ENCODE results near the gene ATXN7L1. TPM values are rescaled to one million over a fixed set of nuclear protein-coding genes. Genes with fewer than 3 reads are reported as not detected.

Gene ATXN7L1
- total RNA-seq, 1 donor from 2014 or later: 3.5 TPM

GRCh38 chr7:105751054-105751453, 125.3 kb downstream of the ATXN7L1 start:
- no peak for DNase-seq (ENCODE audit: low read depth in 2 of 2)

- no peak for DNase-seq (ENCODE audit: low read depth in 2 of 2)
Measured at GRCh38 chr7:105748701-105749100, 127.7 kb downstream of the ATXN7L1 start.

DNA sequence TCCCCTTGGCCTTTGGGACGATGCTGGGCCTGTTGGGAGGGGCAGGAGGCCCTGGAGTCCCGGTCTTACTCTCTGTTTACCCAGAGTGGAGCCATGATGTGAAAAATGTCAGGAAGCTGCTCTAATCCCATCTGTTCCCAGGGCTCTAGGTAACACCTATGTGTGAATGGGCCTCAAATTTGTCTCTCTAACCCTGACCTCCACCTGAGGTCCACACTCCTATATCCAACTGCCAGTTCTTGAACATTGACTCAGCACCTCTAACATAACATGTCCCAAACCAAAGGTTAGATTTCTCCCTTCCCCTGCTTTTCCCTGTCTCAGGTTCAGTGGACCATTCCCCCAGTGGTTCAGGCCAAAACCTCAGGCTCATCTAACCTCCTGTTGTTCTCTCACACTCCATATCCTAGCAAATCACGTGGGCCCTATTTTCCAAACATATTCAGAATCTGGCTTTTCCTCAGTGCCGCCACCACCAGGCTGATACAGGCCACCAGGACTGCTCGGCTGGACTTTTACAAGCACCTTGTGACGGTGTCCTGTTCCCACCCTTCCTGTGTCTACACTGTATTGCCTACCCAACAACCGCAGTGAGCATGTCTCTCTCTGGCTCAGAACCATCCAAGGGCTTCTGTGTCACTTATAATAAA, 130.6 kb downstream of the ATXN7L1 start:
- DNase-seq (ENCODE audit: low read depth in 2 of 2): no peak

- no peak for DNase-seq (ENCODE audit: low read depth in 2 of 2)
Measured at GRCh38 chr7:105744258-105744657, 132.1 kb downstream of the ATXN7L1 start.

- DNase-seq (ENCODE audit: low read depth in 2 of 2): no peak
Measured at GRCh38 chr7:105743351-105744090, 132.9 kb downstream of the ATXN7L1 start.

- no peak for DNase-seq (ENCODE audit: low read depth in 2 of 2)
Measured at GRCh38 chr7:105742787-105743186, 133.6 kb downstream of the ATXN7L1 start.

GRCh38 chr7:105741982-105742381, 134.4 kb downstream of the ATXN7L1 start:
- DNase-seq (ENCODE audit: low read depth in 2 of 2): no peak

DNA sequence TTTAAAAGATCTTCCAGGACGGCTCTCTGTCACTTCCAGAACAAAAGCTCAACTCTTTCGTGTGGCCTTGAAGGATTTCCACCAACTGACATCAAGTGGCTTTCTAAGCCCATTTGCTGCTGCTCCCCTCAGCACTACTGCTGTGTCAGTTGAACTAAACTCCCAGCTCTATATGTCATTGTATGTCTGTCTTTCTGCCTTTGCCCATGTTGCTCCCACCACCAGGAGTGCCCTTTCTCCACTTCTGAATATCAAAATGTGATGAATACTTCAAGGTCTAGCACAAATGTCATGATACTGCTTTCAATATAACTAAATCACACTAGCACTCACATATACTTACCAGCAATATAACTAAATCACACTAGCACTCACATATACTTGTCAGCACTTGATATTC, 138.3 kb downstream of the ATXN7L1 start:
- no peak for DNase-seq (ENCODE audit: low read depth in 2 of 2)

GRCh38 chr7:105734233-105734632, 142.2 kb downstream of the ATXN7L1 start:
- no peak for DNase-seq (ENCODE audit: low read depth in 2 of 2)

DNA sequence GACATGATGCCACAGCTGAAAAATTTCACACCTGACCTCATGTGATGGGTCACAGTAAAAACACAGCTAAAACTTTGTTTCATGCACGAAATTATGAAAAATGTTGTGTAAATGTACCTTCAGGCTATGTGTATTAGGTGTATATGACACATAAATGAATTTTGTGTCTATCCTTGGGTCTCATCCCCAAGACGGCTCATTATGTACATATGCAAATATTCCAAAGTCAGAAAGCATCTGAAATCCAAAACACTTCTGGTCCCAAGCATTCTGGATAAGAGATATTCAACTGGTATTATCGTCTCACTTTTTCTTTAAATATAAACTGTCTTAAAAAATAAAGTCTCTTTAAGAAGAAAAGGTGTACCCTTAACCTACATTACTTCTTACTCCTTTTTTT, 145.4 kb downstream of the ATXN7L1 start:
- no peak for DNase-seq (ENCODE audit: low read depth in 2 of 2)

DNA sequence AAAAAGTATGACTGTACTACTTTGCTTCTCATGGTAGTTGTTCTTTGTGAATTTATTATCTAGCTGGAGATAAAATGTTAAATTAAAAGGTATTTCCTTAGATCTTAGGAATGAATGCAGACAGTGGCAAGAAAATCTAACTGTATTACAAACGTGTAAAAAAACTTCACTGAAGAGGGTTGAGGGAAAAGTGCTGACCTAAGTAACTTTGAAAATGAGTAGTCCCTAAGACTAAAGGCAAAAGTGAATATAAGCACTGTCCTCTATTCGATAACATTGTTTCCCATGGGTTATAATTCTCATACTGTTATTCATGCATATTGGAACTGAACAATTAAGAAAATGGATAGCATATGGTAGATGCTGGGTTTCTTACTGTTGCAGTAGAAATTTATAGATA, 148.4 kb downstream of the ATXN7L1 start:
- no peak for DNase-seq (ENCODE audit: low read depth in 2 of 2)

- DNase-seq (ENCODE audit: low read depth in 2 of 2): no peak
Measured at GRCh38 chr7:105724688-105725087, 151.7 kb downstream of the ATXN7L1 start.

GRCh38 chr7:105723572-105723971, 152.8 kb downstream of the ATXN7L1 start:
- DNase-seq (ENCODE audit: low read depth in 2 of 2): no peak

DNA sequence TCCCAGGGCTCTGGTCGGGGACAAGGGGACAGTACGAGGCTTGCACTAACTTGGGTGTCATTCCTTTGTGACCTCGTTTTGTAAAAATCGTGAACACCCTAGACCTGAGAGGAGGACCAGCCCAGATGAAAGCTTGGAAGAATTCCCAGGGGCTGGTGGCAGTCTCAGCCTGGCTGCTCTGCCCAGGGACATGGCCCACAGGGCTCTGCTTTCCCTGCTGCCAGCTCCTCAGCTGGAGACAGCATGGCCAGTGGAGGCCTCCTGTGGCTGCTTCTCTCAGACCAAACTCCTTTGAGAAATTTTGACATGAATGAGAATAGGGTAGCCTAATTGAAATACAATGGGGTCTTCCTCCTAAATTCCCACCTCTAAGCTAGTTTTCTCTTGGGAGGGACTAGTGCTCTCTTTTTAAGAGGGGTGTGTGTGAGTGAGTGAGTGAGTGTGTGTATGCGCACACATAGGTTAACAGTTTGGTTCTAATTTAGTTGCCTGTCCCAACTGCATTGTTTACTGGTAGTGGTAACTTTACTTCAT, 154.8 kb downstream of the ATXN7L1 start:
- DNase-seq (ENCODE audit: low read depth in 2 of 2): no peak

- DNase-seq (ENCODE audit: low read depth in 2 of 2): no peak
Measured at GRCh38 chr7:105719919-105720318, 156.5 kb downstream of the ATXN7L1 start.

DNA sequence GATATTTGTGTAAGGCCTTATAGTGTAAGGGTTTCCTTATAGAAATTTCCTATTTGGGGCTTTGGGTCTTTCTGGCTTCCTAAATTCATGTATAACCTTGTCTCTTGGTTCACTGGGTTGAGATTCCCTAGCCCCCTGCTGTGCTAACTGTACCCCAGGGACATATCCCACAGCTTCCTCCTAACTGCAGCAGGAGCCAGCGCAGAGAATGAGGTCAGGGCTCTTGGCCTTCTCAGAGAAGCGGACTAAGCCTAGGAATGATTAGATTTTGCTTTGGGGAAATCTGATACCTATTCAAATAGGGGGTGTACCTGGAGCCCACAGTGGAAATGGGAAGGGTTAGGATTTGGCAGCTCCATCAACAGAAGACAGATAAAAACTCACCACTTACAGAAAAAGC, 157.0 kb downstream of the ATXN7L1 start:
- no peak for DNase-seq (ENCODE audit: low read depth in 2 of 2)

GRCh38 chr7:105718511-105718925, 157.9 kb downstream of the ATXN7L1 start:
- DNase-seq (ENCODE audit: low read depth in 2 of 2): no peak

DNA sequence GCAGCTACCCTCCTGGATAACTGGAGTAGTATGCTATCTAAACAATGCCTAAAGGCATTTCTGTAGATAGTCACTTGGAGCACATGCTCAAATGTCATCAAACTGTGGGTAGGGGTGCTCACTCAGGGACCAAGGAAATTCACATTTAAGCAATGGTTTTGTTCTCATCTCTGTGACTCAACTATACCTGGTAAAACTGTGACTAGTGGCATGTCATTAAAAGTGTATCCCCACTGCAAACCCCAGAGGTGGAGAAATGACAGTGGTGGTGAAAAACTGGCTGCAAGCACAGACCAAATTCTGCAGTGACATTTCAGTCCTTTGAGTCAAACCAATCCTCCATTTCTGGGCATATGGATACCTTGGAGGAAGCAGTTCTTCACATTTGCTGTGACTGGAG, 160.9 kb downstream of the ATXN7L1 start:
- DNase-seq (ENCODE audit: low read depth in 2 of 2): no peak

DNA sequence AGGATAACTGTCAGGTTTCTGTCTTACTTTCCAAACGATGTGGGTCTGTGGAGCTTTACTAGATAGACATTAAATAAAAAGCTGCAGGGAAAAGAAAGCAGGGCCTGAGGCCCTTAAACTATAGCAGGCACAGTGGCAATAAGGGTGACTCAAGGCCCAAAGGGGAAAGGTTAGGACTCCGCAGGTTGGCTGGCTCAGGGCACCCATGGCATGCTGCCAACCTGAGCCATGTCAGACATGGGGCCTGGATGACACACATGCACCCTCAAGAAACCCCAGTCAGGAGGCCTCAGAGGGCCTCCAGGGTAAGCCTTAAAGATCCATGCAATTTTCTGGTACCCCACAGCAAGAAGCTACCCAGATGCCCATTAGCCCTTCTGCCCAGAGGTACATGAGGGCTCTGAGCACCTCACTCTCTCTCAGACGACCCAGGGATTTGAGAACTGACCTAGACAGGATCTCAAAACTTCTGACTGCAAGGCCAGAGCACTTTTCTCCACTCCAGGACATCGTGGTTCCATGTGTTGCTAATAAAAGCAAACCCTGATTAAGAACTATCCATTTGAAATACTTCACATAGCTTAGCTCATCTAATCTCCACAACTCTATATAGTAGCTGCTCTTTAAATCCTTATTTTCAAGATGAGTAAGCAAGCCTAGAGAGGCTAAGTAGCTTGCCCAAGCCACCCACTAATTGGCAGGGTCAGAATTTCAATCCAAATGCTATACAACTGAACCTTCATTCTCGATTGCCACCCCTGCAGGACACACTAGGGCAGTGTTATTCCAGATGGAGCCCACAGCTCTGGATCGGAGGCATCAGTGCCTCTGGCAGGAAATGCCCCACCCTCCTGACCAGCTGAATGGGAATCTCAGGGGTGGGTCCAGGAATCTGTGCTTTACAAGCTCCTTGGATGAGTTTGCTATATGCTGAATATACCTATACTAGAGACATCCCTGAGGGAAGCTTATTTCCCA, 162.6 kb downstream of the ATXN7L1 start:
- DNase-seq (ENCODE audit: low read depth in 2 of 2): no peak

GRCh38 chr7:105712877-105713276, 163.5 kb downstream of the ATXN7L1 start:
- no peak for DNase-seq (ENCODE audit: low read depth in 2 of 2)

- no peak for DNase-seq (ENCODE audit: low read depth in 2 of 2)
Measured at GRCh38 chr7:105711726-105712402, 164.5 kb downstream of the ATXN7L1 start.

Data from dermis microvascular lymphatic vessel endothelial cell (primary cell).